MM.1S (cell line): ENCODE measurements around the gene TFDP3.

Experiments
- DNase-seq: peaks from one replicate; pipeline ENCODE4 v3.0.0-alpha.2; 2015
- H2AFZ ChIP-seq: fragments of 300-600 bp; sonication (generic); 2 replicates; pipeline ENCODE4 v1.6.0; 2016; ENCODE audit warnings: antibody characterized with exemption, low read length
- H3F3A ChIP-seq: fragments of 300-600 bp; sonication (generic); 2 replicates; pipeline ENCODE4 v1.6.1; 2016; ENCODE audit warnings: mild to moderate bottlenecking, antibody characterized with exemption, low read length, moderate library complexity, mixed read lengths; ENCODE audit not compliant: insufficient read depth
- H3K27ac ChIP-seq: fragments of 300-600 bp; sonication (generic); 2 replicates; pipeline ENCODE4 v1.5.1; 2016; ENCODE audit warnings: mild to moderate bottlenecking, low read length
- H3K27me3 ChIP-seq: fragments of 300-600 bp; sonication (generic); replicated peaks from 2 replicates; pipeline ENCODE4 v1.6.0; 2016; ENCODE audit warnings: low read length; ENCODE audit not compliant: insufficient read depth
- H3K36me3 ChIP-seq: fragments of 300-600 bp; sonication (generic); replicated peaks from 2 replicates; pipeline ENCODE4 v1.6.1; 2016; ENCODE audit warnings: mild to moderate bottlenecking, low read length, mixed read lengths; ENCODE audit not compliant: insufficient read depth
- H3K4me1 ChIP-seq: fragments of 300-600 bp; sonication (generic); 2 replicates; pipeline ENCODE4 v1.6.1; 2016; ENCODE audit warnings: low read length, mixed read lengths
- H3K4me2 ChIP-seq: fragments of 300-600 bp; sonication (generic); 2 replicates; pipeline ENCODE4 v1.6.0; 2016; ENCODE audit warnings: low read depth, low read length
- H3K4me3 ChIP-seq: fragments of 300-600 bp; sonication (generic); 2 replicates; pipeline ENCODE4 v1.5.1; 2016; ENCODE audit warnings: low read length, mixed read lengths
- H3K79me2 ChIP-seq: fragments of 300-600 bp; sonication (generic); 2 replicates; pipeline ENCODE4 v1.6.1; 2016; ENCODE audit warnings: mixed run types, low read length, mixed read lengths
- H3K9ac ChIP-seq: fragments of 300-600 bp; sonication (generic); 2 replicates; pipeline ENCODE4 v1.6.1; 2016; ENCODE audit warnings: low read length, mixed read lengths
- H3K9me2 ChIP-seq: fragments of 300-600 bp; sonication (generic); replicated peaks from 2 replicates; pipeline ENCODE4 v1.6.1; 2016; ENCODE audit warnings: mild to moderate bottlenecking, low read length, mixed read lengths; ENCODE audit not compliant: insufficient read depth
- H3K9me3 ChIP-seq: fragments of 300-600 bp; sonication (generic); replicated peaks from 2 replicates; pipeline ENCODE4 v1.6.1; 2016; ENCODE audit warnings: mild to moderate bottlenecking, low read length, mixed read lengths; ENCODE audit not compliant: insufficient read depth
- H4K20me1 ChIP-seq: fragments of 300-600 bp; sonication (generic); 2 replicates; pipeline ENCODE4 v1.6.1; 2016; ENCODE audit warnings: mild to moderate bottlenecking, low read length, moderate library complexity, mixed read lengths; ENCODE audit not compliant: insufficient read depth
- CTCF ChIP-seq: fragments of 300-600 bp; sonication (generic); IDR thresholded peaks from 2 replicates; pipeline ENCODE4 v1.5.1; 2016; ENCODE audit warnings: antibody characterized with exemption, low read length, mixed read lengths
- EZH2 ChIP-seq: fragments of 300-600 bp; sonication (generic); optimal IDR thresholded peaks from 2 replicates; pipeline ENCODE3; 2017; ENCODE audit warnings: low read depth, mild to moderate bottlenecking, antibody characterized with exemption, low read length, mixed read lengths
- EZH2phosphoT487 ChIP-seq: fragments of 300-600 bp; sonication (generic); IDR thresholded peaks from 2 replicates; pipeline ENCODE4 v1.6.1; 2018; ENCODE audit warnings: antibody characterized with exemption, low read length

Gene TFDP3

GRCh38 chrX:133175605-133176004 lies 42.5 kb downstream of the TFDP3 start:
- Histone ChIP-seq H3K4me1 (no peaks in the 10 kb centered on the region), H3K9ac (no peak overlapping the region), H3F3A (no peaks in the 10 kb centered on the region), H2AFZ (no peak overlapping the region), H3K27ac (no peak overlapping the region), H3K4me2 (no peak overlapping the region), H3K79me2 (no peaks in the 10 kb centered on the region), H3K9me3 (no peaks in the 10 kb centered on the region), H3K4me3 (no peak overlapping the region), H3K36me3 (no peaks in the 10 kb centered on the region), H3K27me3 (no peaks in the 10 kb centered on the region), H4K20me1 (no peaks in the 10 kb centered on the region), H3K9me2 (no peaks in the 10 kb centered on the region)
- DNase-seq, result no peak
- TF ChIP-seq EZH2 (no peak), CTCF (no peak), EZH2phosphoT487 (no peak)

DNA sequence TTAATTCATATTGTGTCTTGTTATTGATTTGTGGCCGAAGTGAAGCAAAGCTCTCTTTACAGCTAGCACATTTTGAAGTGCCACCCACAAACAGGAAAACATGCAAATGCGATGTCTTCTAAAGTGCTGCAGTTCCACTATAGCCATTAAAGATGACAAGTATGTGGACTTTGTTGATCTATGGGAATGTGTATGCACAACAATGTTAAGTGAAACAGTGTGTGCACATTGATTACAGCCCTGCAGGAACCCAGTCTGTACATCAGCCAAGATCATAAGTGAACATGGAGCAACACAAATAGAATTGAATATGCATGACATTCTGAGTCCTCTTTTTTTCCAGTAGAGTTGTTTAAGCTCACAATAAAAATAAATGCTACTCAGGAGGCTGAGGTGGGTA lies 43.0 kb downstream of the TFDP3 start:
- no peak for TF ChIP-seq EZH2phosphoT487
- TF ChIP-seq EZH2, result no peak
- TF ChIP-seq CTCF, result no peak
- Histone ChIP-seq H3K4me2 (no peak overlapping the region), H3K36me3 (no peaks in the 10 kb centered on the region), H2AFZ (no peak overlapping the region), H3K9me3 (no peaks in the 10 kb centered on the region), H3K27me3 (no peaks in the 10 kb centered on the region), H3F3A (no peaks in the 10 kb centered on the region), H3K4me1 (no peaks in the 10 kb centered on the region), H3K9ac (no peak overlapping the region), H3K27ac (no peak overlapping the region), H3K9me2 (no peaks in the 10 kb centered on the region), H3K4me3 (no peak overlapping the region), H4K20me1 (no peaks in the 10 kb centered on the region), H3K79me2 (no peaks in the 10 kb centered on the region)
- DNase-seq, result no peak

DNA sequence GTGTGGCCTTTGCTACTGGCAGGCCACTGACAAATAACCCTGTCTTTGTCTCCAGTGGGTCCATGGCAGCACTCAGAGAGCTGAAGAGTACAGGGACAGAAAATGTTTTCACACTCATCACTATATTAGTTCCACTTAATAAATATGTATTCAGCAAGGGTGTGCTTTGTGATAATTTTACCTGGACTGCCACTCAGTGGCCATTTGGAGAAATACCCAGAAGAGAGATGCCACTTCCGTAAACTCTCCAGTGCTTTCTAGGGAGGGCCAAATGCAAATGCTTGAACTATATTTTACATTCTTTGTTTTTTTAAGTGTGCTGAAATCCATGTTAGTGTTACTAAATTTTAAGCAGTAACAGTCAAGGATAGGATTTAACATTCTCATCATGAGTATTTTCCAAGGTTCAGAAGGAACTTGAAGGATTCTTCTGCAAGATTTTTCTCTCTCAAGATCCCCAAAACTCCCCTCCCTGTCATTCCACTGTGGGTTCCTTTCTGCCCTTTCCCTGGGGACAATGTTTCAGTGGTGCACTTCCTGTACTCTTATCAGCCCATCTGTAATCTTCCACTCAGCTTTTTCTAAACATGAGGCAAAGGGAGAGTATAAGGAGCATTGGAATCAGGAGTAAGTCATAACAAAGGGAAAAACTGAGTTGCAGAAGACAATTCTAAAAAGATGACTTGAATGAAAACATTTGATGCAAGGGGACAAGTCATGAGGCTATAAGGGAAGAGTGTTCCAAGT lies 46.0 kb downstream of the TFDP3 start:
- no peaks in the 10 kb centered on the region for H3K36me3 ChIP-seq
- H2AFZ ChIP-seq, result 0 out of 2 replicates have a peak overlapping the region, but pooled peaks have one; percentile 50

More for the DNA sequence above, 46.0 kb downstream of the TFDP3 start:
- Histone ChIP-seq H3K9ac (no peak overlapping the region), H3K4me1 (no peaks in the 10 kb centered on the region), H3K27ac (no peak overlapping the region), H3K9me3 (no peaks in the 10 kb centered on the region), H3K79me2 (no peaks in the 10 kb centered on the region), H4K20me1 (no peaks in the 10 kb centered on the region), H3K4me2 (no peak overlapping the region), H3K9me2 (no peaks in the 10 kb centered on the region), H3K27me3 (no peaks in the 10 kb centered on the region), H3K4me3 (no peak overlapping the region), H3F3A (no peaks in the 10 kb centered on the region)
- peak; percentile 44 for DNase-seq
- TF ChIP-seq EZH2 (no peak), CTCF (peak; percentile 44)
